IMR-90 (cell line): Measurements from ENCODE around the gene HRH2. TPM values are rescaled to one million over a fixed set of nuclear protein-coding genes. Genes with fewer than 3 reads are reported as not detected.

Source experiments
- ATAC-seq: fragments of 200-7000 bp; cut with Tn5 transposase; 2 replicates; pipeline ENCODE4 v1.9.1; 2020; ENCODE audit warnings: low read depth, mild to moderate bottlenecking, moderate library complexity
- BruUV-seq: library from RNA; stranded (reverse); fragments of 400-500 nt; replicated peaks from 2 replicates; lab custom pipeline; 2021; lab: Mats Ljungman, UMichigan
- CTCF ChIA-PET: fragments of 300-600 bp; formaldehyde crosslinking; extraction: SDS; loops from one replicate; lab custom pipeline; 2021; ENCODE audit warnings: antibody characterized with exemption; lab: Yijun Ruan, JAX
- POLR2A ChIA-PET: fragments of 300-600 bp; sonication (Branson Sonifier 250); formaldehyde crosslinking; loops from one replicate; lab custom pipeline; 2022; ENCODE audit warnings: antibody characterized with exemption; ENCODE audit not compliant: unreplicated experiment; lab: Charles Lee
- DNase-seq: peaks from one replicate; pipeline ENCODE4 v3.0.0; 2013
- H2AFZ ChIP-seq: replicated peaks from 2 replicates; pipeline ENCODE3; 2013; ENCODE audit warnings: low read length, mild to moderate bottlenecking; ENCODE audit not compliant: poor library complexity
- H2AK5ac ChIP-seq: 2 replicates; pipeline ENCODE4 v1.6.1; 2013; ENCODE audit warnings: low read depth, low read length, inconsistent platforms
- H2AK9ac ChIP-seq: replicated peaks from 2 replicates; pipeline ENCODE3; 2013; ENCODE audit warnings: mild to moderate bottlenecking, low read depth, low read length, moderate library complexity; ENCODE audit not compliant: poor library complexity
- H2BK120ac ChIP-seq: 2 replicates; pipeline ENCODE4 v1.6.1; 2013; ENCODE audit warnings: low read depth, low read length, inconsistent platforms
- H2BK15ac ChIP-seq: 3 replicates; pipeline ENCODE4 v1.6.1; 2013; ENCODE audit warnings: low read depth, low read length, inconsistent platforms
- H2BK20ac ChIP-seq: 2 replicates; pipeline ENCODE4 v1.6.1; 2013; ENCODE audit warnings: low read depth, mild to moderate bottlenecking, inconsistent platforms, low read length, moderate library complexity
- H2BK5ac ChIP-seq: 2 replicates; pipeline ENCODE4 v1.6.1; 2013; ENCODE audit warnings: mild to moderate bottlenecking, low read depth, low read length, inconsistent platforms; ENCODE audit not compliant: poor library complexity, severe bottlenecking
- H3K14ac ChIP-seq: replicated peaks from 2 replicates; pipeline ENCODE4 v1.6.1; 2013; ENCODE audit warnings: low read depth, low read length, inconsistent platforms
- H3K18ac ChIP-seq: 2 replicates; pipeline ENCODE4 v1.6.1; 2013; ENCODE audit warnings: low read depth, low read length, control low read depth
- H3K23ac ChIP-seq: 2 replicates; pipeline ENCODE4 v1.6.1; 2013; ENCODE audit warnings: low read depth, low read length, inconsistent platforms
- H3K27ac ChIP-seq: 2 replicates; pipeline ENCODE4 v1.5.1; 2013; ENCODE audit warnings: mild to moderate bottlenecking, control low read depth, low read length; ENCODE audit not compliant: insufficient read depth
- H3K27me3 ChIP-seq: 2 replicates; pipeline ENCODE4 v1.6.1; 2013; ENCODE audit warnings: low read length; ENCODE audit not compliant: control insufficient read depth, insufficient read depth
- H3K36me3 ChIP-seq: 2 replicates; pipeline ENCODE4 v1.6.1; 2013; ENCODE audit warnings: low read length, mixed read lengths; ENCODE audit not compliant: control insufficient read depth, insufficient read depth
- H3K4ac ChIP-seq: 2 replicates; pipeline ENCODE4 v1.6.1; 2013; ENCODE audit warnings: low read depth, low read length, inconsistent platforms
- H3K4me1 ChIP-seq: 2 replicates; pipeline ENCODE4 v1.6.1; 2013; ENCODE audit warnings: low read length, mixed read lengths; ENCODE audit not compliant: control insufficient read depth, insufficient read depth
- H3K4me2 ChIP-seq: 2 replicates; pipeline ENCODE4 v1.6.1; 2013; ENCODE audit warnings: low read depth, mild to moderate bottlenecking, control low read depth, low read length, moderate library complexity
- H3K4me3 ChIP-seq: 2 replicates; pipeline ENCODE4 v1.5.1; 2013; ENCODE audit warnings: low read depth, mild to moderate bottlenecking, control low read depth, low read length, moderate library complexity; ENCODE audit not compliant: insufficient read depth
- H3K56ac ChIP-seq: 2 replicates; pipeline ENCODE4 v1.6.1; 2013; ENCODE audit warnings: low read length, inconsistent platforms; ENCODE audit not compliant: insufficient read depth; ENCODE audit errors: extremely low read depth
- H3K79me1 ChIP-seq, 2 experiments: 2 replicates each; pipeline ENCODE4 v1.6.1; 2013; ENCODE audit warnings: low read length in 2 of 2, inconsistent platforms in 1 of 2, low read depth in 1 of 2
- H3K9ac ChIP-seq: 2 replicates; pipeline ENCODE4 v1.6.1; 2013; ENCODE audit warnings: low read depth, low read length, control low read depth
- H3K9me1 ChIP-seq: 2 replicates; pipeline ENCODE4 v1.6.1; 2013; ENCODE audit warnings: low read length, inconsistent platforms; ENCODE audit not compliant: insufficient read depth
- H3K9me3 ChIP-seq: 2 replicates; pipeline ENCODE4 v1.6.1; 2013; ENCODE audit warnings: low read length; ENCODE audit not compliant: control insufficient read depth, insufficient read depth
- H4K20me1 ChIP-seq: 2 replicates; pipeline ENCODE4 v1.6.1; 2013; ENCODE audit warnings: low read length, inconsistent platforms; ENCODE audit not compliant: insufficient read depth
- H4K5ac ChIP-seq: 2 replicates; pipeline ENCODE4 v1.6.1; 2013; ENCODE audit warnings: mild to moderate bottlenecking, low read depth, low read length, control low read depth
- H4K8ac ChIP-seq, 2 experiments: 2 replicates each; pipeline ENCODE4 v1.6.1; 2013; ENCODE audit warnings: low read depth in 2 of 2, low read length in 2 of 2, control low read depth in 1 of 2, inconsistent platforms in 1 of 2
- H4K91ac ChIP-seq: 2 replicates; pipeline ENCODE4 v1.6.1; 2013; ENCODE audit warnings: low read depth, low read length, inconsistent platforms; ENCODE audit not compliant: insufficient read depth
- ELK1 ChIP-seq: fragments of 150-350 bp; IDR thresholded peaks from 2 replicates; pipeline ENCODE4 v1.6.1; 2016; ENCODE audit warnings: low read depth, mild to moderate bottlenecking, low read length, moderate library complexity, borderline replicate concordance
- MAFK ChIP-seq: IDR thresholded peaks from 2 replicates; pipeline ENCODE4 v1.6.1; 2012; ENCODE audit warnings: low read depth, low read length, improper control_type of control experiment
- RCOR1 ChIP-seq: IDR thresholded peaks from 2 replicates; pipeline ENCODE4 v1.6.1; 2012; ENCODE audit warnings: mild to moderate bottlenecking, low read length, improper control_type of control experiment; ENCODE audit not compliant: insufficient replicate concordance
- SMC3 ChIP-seq: fragments of 150-350 bp; IDR thresholded peaks from 2 replicates; pipeline ENCODE4 v1.6.1; 2016; ENCODE audit warnings: low read depth, mild to moderate bottlenecking, antibody characterized with exemption, low read length, moderate library complexity
- WGBS, 2 experiments: methylation state at CpG; one replicate each; pipeline versions ENCODE4 v1.1.5 to v1.1.7; 2013; ENCODE audit warnings: missing lambda C conversion rate in 2 of 2; ENCODE audit not compliant: insufficient read length in 1 of 2; ENCODE audit errors: extremely low coverage in 2 of 2; 5-methylcytosine and 5-hydroxymethylcytosine counted together
- dilution Hi-C: fragments of 300-500 bp; cut with HindIII; formaldehyde crosslinking; loops from one replicate; pipeline ENCODE4 v1.14.3; 2018; ENCODE audit warnings: low sequenced_read_pairs; ENCODE audit not compliant: unreplicated experiment
- in situ Hi-C: fragments of 300-500 bp; cut with MboI; formaldehyde crosslinking; loops from 3 replicates; pipeline ENCODE4 v1.14.3; 2019; ENCODE audit warnings: low sequenced_read_pairs, inconsistent platforms, mixed read lengths
- intact Hi-C: fragments of 100-400 bp; cut with micrococcal nuclease; formaldehyde crosslinking; loops from 2 replicates; pipeline ENCODE4 v1.10.0; 2022
- polyA plus RNA-seq, 3 experiments: library from polyadenylated mRNA; depleted of rRNA; stranded (reverse); fragments of >200 nt; gene quantifications; 2 replicates each; pipeline ENCODE4 v1.2.3, GENCODE V29; 2012; ENCODE audit warnings: low replicate concordance in 1 of 3
- total RNA-seq: library from RNA; depleted of rRNA; stranded (reverse); fragments of >200 nt; gene quantifications from 2 replicates; pipeline ENCODE4 v1.2.3, GENCODE V29; 2012

Gene HRH2
- total and polyA plus RNA-seq, 2 of the 4 experiments (the other 2 are of a cell fraction): not detected

GRCh38 chr5:175733017-175733416 lies 75.1 kb downstream of the HRH2 start:
- BruUV-seq: no TSS peak
- CTCF ChIA-PET: no interaction called here

More at GRCh38 chr5:175733017-175733416, 75.1 kb downstream of the HRH2 start:
- H3K23ac ChIP-seq: no peak overlapping the region
- no peak overlapping the region for H4K91ac ChIP-seq
- H3K56ac ChIP-seq: no peak overlapping the region
- H2BK20ac ChIP-seq: no peak overlapping the region
- no peak overlapping the region for H3K18ac ChIP-seq
- no peak overlapping the region for H2AFZ ChIP-seq
- no peak overlapping the region for H4K8ac ChIP-seq
- H2BK5ac ChIP-seq: no peak overlapping the region
- no peak overlapping the region for H2BK15ac ChIP-seq
- no peak for DNase-seq
- no peak overlapping the region for H3K9ac ChIP-seq
- H3K4me3 ChIP-seq: no peak overlapping the region
- no peaks in the 10 kb centered on the region for H3K79me1 ChIP-seq
- no peak overlapping the region for H2BK120ac ChIP-seq
- no peaks in the 10 kb centered on the region for H3K4me1 ChIP-seq
- H3K14ac ChIP-seq: no peak overlapping the region
- H3K9me1 ChIP-seq: no peaks in the 10 kb centered on the region
- TF ChIP-seq ELK1 (no peak), MAFK (no peak), SMC3 (no peak), RCOR1 (no peak)
- no CpG with 5 or more reads among the region's 6 CpGs for WGBS, 2 experiments
- H3K4ac ChIP-seq: no peak overlapping the region
- ATAC-seq: no peak
- dilution Hi-C loops (no loop called here), in situ Hi-C loops (loop anchor here (25.0 kb wide), 2 partner anchors 604 to 829 kb away; no protein-coding TSS in a partner anchor), intact Hi-C loops (no loop called here)
- no peak overlapping the region for H3K4me2 ChIP-seq
- H3K36me3 ChIP-seq: no peaks in the 10 kb centered on the region
- H3K27me3 ChIP-seq: no peaks in the 10 kb centered on the region; the same call in 1 of the 2 replicates
- peaks cover 2% of the 10 kb centered on the region; the same call in 1 of the 2 replicates for H3K9me3 ChIP-seq
- no peak overlapping the region for H2AK9ac ChIP-seq
- POLR2A ChIA-PET: no interaction called here
- H2AK5ac ChIP-seq: no peak overlapping the region
- no peak overlapping the region for H4K5ac ChIP-seq
- H3K27ac ChIP-seq: no peak overlapping the region
- H4K20me1 ChIP-seq: no peaks in the 10 kb centered on the region
